KOPT-K1 (cell line): ENCODE data around the gene DKC1.

Source experiments
- H3K27ac ChIP-seq: fragments of 200-600 bp; sonication (generic); 2 replicates; pipeline ENCODE4 v1.5.1; 2016; ENCODE audit warnings: antibody characterized with exemption, mild to moderate bottlenecking, low read depth, low read length; ENCODE audit not compliant: poor library complexity, severe bottlenecking
- H3K36me3 ChIP-seq: fragments of 200-600 bp; sonication (generic); 2 replicates; pipeline ENCODE4 v1.5.1; 2017; ENCODE audit warnings: antibody characterized with exemption, mild to moderate bottlenecking, low read length, moderate library complexity; ENCODE audit not compliant: insufficient read depth
- H3K9me3 ChIP-seq: fragments of 200-600 bp; sonication (generic); 2 replicates; pipeline ENCODE4 v1.5.1; 2017; ENCODE audit warnings: antibody characterized with exemption, low read length, mild to moderate bottlenecking; ENCODE audit not compliant: insufficient read depth, poor library complexity, severe bottlenecking

The DKC1 gene

DNA sequence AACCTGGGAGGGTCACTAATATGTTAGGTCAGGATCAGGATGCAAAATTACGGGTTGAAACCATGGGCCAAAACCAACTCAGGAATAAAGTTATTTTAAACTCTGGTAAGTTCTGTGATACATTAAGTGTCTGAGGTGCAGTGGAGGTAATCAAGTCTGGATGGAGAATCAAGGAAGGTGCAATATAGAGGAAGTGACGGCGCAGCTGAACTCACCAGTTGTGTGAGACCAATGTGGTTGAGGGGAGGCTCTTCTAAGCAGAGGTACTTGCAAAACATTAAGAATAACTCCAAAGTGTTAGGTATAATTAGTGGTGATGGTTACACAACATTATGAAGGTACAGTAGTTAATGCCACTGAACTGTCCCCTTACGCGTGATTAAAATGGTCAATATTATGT is 31.5 kb upstream of the DKC1 start:
- no peaks in the 10 kb centered on the region for H3K9me3 ChIP-seq
- H3K36me3 ChIP-seq = no peaks in the 10 kb centered on the region
- H3K27ac ChIP-seq = peak overlapping the region; percentile 94

- H3K27ac ChIP-seq = peak overlapping the region; percentile 94
- H3K9me3 ChIP-seq = no peaks in the 10 kb centered on the region
- no peaks in the 10 kb centered on the region for H3K36me3 ChIP-seq
These were observed 30.8 kb upstream of the DKC1 start for GRCh38 chrX:154731881-154732280.

DNA sequence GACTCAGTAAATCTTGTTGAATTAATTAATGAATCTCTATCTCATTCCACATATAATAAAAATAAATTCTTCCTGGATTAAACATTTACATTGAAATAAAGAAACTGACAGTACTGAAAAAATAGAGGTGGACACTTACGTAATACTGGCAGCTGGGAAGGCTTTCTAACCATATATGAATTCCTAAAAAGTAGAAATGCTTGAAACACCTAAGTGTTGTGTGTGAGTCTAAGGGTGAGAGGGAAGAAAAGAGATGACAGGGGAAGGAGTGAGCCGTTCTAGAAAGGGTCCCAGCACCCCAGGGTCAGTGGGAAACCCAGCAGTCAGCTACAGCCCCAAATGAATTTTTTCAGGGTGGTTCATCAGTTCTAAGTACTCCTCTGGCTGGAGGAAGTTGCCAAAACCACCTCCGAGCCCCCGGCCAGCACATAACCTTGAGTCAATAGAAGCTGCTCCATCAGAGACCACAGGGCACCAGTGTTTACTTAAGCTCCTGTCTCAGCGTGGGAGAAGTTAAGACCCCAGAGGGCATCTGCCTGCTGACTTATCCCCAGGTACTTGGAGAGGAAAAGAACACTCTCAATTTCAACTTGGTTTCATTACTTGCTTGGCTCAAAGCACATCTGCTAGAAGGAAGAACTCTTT is 30.1 kb upstream of the DKC1 start:
- Histone ChIP-seq H3K27ac (peak overlapping the region; percentile 94), H3K9me3 (no peaks in the 10 kb centered on the region), H3K36me3 (no peaks in the 10 kb centered on the region)

- H3K27ac ChIP-seq = peak overlapping the region; percentile 94
- no peaks in the 10 kb centered on the region for H3K9me3 ChIP-seq
- H3K36me3 ChIP-seq = no peaks in the 10 kb centered on the region
These were observed 29.6 kb upstream of the DKC1 start for GRCh38 chrX:154733066-154733425.

DNA sequence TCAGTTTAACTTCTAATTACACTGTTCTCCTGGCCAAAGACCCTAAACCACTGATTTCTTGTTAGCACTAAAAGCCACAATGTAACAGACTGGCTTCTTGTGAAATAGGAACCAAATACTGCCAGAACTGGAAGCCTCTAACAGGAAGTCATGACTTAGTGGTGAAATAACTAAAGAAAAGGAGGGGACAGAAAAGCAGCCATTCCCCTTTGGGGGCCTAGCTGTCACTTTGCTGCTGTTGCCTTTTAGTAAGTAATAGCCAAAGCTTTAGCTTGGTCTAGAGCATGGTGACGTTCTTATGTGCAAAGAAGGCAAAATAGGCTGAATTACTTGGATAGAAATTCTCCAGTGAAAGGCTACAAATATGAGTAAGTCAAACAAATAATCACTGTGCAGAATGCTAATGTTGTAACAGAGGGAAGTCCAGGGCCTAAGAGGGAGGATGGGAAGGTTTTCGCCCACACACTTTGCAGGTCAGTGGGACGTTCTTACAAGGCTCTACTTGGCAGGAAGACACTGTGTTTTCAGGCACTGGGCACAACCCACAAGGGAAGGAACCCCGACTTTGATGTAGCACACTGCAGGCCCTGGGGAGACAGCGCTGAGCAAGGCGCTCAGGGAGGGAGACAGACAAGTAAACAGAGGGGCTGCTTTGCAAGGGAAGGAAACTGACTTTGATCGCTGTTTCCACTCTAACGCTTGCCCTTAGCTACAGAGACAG is 28.4 kb upstream of the DKC1 start:
- no peaks in the 10 kb centered on the region for H3K9me3 ChIP-seq
- H3K27ac ChIP-seq = peak overlapping the region; percentile 94

DNA sequence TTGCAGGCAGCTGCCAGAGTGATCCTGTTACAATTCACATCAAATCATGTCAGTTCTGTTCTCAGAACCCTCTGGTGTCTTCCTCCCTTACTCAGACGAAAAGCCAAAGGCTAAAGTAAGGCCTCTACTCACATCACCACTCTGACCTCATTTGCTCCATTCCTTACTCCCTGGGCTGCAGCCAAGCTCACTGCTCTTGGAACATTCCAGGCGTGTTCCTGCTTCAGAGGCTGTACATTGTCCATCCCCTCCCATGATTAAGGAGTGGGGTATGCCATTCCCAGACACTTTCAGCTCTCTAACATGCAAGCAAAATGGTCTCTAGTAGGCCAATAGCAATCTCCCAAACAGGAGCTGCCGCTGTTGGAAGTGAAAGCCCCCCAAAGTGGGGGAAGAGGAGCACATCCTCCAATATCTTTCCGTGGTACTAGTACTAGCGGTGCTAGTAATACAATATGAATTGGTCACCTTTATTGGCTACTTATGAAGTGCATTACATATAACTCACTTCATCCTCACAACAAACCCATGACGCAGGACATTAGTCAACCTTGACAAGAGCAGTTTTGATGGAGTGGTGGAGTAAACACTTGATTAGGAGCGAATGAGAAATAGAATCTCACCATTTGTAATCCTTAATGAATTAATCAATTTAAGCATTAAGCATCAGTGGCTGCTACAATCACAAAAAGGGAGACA is 26.8 kb upstream of the DKC1 start:
- peak overlapping the region; percentile 94 for H3K27ac ChIP-seq
- H3K9me3 ChIP-seq = no peaks in the 10 kb centered on the region
- H3K36me3 ChIP-seq = no peaks in the 10 kb centered on the region

More for the DNA sequence above, 28.4 kb upstream of the DKC1 start:
- H3K36me3 ChIP-seq = no peaks in the 10 kb centered on the region

DNA sequence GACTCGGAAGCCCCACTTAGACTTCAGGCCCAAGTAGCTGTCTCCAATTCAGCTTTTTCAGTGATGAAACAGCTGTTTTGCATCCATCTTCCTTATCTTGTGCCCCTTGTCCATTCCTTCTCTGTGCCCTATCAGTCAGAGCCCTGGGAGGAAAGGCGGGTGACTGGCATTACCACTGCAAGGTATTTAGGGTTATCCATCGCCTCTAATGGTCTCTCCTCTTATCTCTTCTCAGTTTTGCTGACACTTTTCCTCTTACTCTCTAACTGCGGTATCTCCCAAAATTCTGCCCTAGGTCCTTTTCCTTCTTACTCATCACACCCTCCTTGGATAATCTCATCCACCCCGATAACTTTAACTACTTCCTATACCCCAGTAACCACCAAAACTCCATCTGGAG is 25.5 kb upstream of the DKC1 start:
- Histone ChIP-seq H3K9me3 (no peaks in the 10 kb centered on the region), H3K36me3 (no peaks in the 10 kb centered on the region), H3K27ac (peak overlapping the region; percentile 94)

GRCh38 chrX:154738011-154738738 is 24.5 kb upstream of the DKC1 start:
- no peaks in the 10 kb centered on the region for H3K36me3 ChIP-seq
- peak overlapping the region; percentile 94 for H3K27ac ChIP-seq
- H3K9me3 ChIP-seq = no peaks in the 10 kb centered on the region

GRCh38 chrX:154739952-154740465 is 22.7 kb upstream of the DKC1 start:
- Histone ChIP-seq H3K36me3 (no peaks in the 10 kb centered on the region), H3K9me3 (peaks cover under 1% of the 10 kb centered on the region), H3K27ac (peak overlapping the region; percentile 94)

DNA sequence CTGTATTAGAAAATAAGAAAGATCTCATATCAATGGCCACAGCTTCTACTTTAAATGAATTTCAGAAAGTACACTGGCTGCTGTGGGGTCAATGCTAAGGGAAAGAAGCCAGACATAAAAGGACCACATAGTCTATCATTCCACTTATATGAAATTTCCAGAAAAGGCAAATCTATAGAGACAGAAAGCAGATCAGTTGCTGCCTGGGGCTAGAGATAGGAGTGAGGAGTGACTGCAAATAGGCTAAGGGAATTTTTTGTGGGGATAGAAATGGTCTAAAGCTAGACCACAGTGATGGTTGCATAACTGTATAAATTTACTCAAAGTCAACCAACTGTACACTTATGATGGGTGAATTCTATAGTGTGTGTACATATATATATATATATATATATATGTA is 20.1 kb upstream of the DKC1 start:
- peaks cover 9% of the 10 kb centered on the region for H3K9me3 ChIP-seq
- no peak overlapping the region for H3K27ac ChIP-seq
- H3K36me3 ChIP-seq = no peaks in the 10 kb centered on the region

GRCh38 chrX:154748712-154749339 is 13.8 kb upstream of the DKC1 start:
- Histone ChIP-seq H3K9me3 (peaks cover 9% of the 10 kb centered on the region), H3K27ac (peak overlapping the region; percentile 45)

DNA sequence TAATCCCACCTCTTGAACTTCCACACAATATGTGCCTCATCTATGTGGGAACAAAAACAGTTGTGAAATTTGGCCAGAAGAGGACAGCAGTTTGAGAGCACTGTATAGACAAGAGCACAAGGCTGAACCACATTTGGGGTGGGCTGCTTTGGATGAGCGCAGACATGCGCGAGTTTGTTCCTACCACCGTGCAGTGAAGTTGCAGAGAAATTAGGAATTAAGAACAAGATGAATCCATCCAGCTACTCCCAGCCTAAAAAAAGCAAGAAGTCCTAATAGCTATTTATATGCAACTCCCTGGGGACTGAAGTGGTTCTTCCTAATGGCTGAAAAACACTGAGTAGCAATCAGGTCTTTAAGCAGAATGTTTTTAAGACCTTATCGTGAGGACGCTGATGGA is 12.8 kb upstream of the DKC1 start:
- Histone ChIP-seq H3K36me3 (no peaks in the 10 kb centered on the region), H3K9me3 (peaks cover 9% of the 10 kb centered on the region), H3K27ac (peak overlapping the region; percentile 73)

More at GRCh38 chrX:154748712-154749339, 13.8 kb upstream of the DKC1 start:
- no peaks in the 10 kb centered on the region for H3K36me3 ChIP-seq

DNA sequence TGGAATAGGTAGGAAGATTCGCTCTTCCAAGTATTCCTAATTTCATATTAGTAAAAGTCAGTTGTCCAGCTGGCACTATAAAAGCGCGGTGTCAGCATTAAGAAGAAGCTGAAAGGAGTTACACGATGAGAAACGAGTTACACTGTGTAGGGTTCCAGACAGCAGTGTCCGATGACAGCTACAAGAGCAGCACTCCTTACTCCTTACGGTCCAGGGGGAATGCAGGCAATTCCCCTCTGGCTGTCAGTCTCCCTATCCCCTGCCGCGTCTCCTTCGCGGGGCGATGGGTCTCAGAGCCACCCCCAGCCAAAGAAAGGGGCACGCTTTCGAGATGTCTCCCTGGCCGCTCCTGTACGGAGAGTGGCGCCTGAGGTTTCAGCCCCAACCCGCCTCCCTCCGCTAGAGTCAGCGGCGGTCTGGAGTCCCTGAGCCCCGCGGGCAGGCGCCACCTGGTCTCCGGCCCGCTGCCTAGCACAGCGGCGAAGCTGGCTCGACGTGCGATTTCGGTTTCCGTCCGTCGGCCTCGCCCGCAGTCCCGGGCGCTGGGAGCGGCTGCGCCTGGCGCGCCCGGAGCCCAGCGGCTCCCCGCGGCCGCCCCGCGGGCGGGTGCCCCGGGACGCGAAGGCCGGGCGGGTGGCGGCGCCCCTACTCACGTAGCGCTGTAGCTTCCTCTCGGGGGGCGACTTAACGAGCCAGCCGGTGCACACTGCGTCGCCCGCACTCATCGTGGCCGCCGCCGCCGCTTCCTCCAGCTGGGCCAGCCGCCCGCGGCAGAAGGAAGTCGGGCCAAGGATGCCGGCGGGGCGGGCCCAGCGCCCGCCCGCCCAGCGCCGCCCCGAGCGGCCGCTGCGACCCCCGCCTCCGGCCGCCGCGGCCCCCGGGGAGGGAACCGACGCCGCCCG is 12.1 kb upstream of the DKC1 start, which contains the start of gene GAB3:
Gene GAB3, minus strand, starts transcription at position 777 of the 902 bp plus-strand sequence. Its CDS starts 52 bp downstream, at position 725.
- H3K36me3 ChIP-seq = no peaks in the 10 kb centered on the region
- H3K27ac ChIP-seq = peak within 1 kb of the TSS; percentile 73
- H3K9me3 ChIP-seq = peaks cover 2% of the 10 kb centered on the region
